HG02571 (cell line): ENCODE results near the gene FRS2.

Experiments used
- ATAC-seq: cut with Tn5 transposase; IDR thresholded peaks from one replicate; pipeline ENCODE4 v1.9.1; 2021; ENCODE audit warnings: mild to moderate bottlenecking, moderate library complexity; ENCODE audit not compliant: unreplicated experiment

The FRS2 gene

GRCh38 chr12:69464428-69464827 is 5.8 kb upstream of the FRS2 start:
- ATAC-seq = no peak

- no peak for ATAC-seq
These were observed 3.3 kb upstream of the FRS2 start for GRCh38 chr12:69466867-69467266.

DNA sequence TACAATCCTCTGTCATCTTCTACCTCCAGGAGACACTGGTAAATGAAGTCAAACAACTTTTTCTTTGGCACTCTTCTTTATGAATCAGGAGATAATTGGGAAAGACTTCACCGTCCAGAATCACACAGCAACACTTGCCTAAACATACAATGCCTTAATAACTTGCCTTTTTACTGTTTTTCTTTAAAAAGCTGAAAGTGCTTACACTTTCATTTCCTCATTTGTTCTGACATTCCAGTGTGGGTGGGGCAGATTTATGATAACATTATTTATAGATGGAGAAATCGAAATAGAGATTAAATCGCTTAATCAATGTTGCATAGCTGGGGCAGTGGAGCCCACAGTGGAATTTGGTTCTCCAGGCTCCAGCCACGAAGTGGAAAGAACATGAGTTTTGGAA is 2.8 kb upstream of the FRS2 start:
- no peak for ATAC-seq

DNA sequence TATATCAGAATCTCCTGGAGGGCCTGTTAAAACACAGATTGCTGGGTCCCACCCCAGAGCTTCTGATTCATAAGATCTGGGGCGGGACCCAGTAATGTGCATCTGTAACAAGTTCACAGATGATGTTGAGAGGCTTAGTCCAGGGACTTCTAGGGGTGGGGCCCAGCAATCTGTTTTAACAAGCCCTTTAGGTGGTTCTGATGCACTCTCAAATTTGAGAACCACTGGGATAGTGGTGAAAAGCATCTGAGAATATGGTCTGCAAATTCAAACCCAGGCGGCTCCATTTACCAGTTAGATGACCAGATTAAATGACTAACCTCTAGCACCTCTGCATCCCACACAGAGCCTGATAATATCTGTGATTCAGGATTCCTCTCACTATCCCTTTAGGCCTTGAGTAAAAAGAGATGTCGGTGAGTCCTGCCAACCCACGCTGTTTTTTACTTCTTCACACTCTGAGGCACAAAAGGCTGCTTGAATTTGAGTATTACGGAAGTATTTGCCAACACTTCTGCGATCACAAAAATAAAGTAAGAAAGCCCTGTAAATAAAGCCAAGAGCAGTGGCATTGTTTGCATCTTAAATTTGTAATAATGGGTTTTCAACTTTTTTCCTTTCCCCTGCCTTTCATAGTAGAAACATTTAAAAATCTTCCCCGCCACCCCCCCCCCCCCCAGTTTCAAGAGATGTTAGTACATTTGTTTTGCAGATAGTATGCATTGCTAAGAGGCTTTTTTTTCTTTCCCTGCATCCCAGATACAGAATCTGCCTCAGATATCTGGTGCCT is 1.8 kb upstream of the FRS2 start:
- ATAC-seq = no peak

- ATAC-seq = peak; percentile 17
These were observed 367 bp upstream of the FRS2 start for GRCh38 chr12:69469854-69470188.

- ATAC-seq = no peak
These were observed 865 bp downstream of the FRS2 start for GRCh38 chr12:69471076-69471430.

GRCh38 chr12:69471667-69472385 is 1.6 kb downstream of the FRS2 start:
- no peak for ATAC-seq

DNA sequence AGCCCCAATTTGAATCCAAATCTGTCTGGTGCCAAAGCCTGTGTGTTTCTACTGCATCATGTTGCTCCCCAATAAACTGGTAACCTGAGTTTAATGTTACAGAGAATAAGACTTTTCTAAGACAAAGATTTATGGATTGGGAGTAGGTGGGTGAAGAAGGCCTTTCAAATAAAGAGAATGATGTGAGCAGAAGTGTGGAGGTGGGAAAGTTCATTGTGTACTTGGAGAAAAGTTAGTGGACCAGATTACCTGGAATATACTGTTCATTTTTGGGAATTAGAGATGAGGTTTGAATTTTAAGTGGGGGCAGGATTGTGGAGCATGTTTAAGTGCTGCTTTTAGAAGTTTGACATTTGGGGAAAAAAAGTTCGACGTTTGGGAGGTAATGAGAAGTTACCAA is 3.1 kb downstream of the FRS2 start:
- ATAC-seq = no peak

DNA sequence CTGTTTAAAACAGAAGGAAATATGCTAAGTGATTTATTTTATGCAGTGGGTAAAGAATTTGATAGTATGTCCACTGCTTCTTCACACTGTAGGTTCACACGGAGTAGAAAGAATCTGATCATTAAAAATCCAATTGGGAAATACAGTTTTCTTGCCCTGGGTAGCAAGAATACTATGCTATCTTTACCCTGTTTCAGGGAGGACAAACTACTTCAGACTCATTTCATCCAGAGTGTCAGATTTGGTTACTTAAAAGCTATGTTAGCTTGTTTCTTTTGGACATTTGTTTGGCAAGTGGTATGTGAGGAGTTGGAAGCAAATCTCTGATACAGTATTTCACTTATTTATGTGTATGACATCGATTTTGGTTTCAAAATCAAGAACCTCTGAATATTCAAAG is 4.3 kb downstream of the FRS2 start:
- no peak for ATAC-seq

- no peak for ATAC-seq
These were observed 5.2 kb downstream of the FRS2 start for GRCh38 chr12:69475237-69475975.

DNA sequence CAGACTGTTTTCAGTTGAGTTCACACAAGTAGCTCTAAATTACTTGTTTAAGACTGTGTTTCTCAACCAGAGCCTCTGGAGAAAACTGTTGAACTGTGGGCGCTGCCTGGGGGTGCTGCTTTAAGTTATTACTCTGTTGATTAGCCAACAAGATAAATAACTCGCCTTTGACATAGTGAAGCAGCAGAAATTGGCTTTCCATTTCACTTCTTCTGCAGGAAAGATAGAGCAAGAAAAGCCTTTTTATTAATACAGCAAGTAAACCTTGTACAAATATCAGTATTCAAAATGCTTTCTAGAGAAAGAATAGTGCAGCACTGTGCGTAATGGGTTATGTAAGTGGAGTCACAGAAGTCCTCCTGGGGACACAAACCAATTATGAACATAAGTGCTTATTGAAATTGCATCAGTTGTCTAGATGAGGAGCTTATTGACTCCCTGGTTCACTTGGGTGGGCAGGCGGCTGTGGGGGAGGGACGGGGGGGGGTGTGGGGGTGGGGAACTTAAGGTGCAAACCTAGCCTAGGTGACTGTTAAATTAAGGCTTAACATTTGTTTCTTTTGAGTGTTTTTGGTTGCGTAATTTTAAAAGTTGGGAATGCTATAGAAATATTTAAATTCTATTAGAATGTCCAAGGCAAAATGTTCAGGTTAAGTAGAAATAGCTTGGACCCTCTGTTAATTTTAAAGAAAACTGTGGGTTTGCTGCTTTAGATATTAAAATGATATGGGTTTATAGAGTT is 6.3 kb downstream of the FRS2 start:
- no peak for ATAC-seq

DNA sequence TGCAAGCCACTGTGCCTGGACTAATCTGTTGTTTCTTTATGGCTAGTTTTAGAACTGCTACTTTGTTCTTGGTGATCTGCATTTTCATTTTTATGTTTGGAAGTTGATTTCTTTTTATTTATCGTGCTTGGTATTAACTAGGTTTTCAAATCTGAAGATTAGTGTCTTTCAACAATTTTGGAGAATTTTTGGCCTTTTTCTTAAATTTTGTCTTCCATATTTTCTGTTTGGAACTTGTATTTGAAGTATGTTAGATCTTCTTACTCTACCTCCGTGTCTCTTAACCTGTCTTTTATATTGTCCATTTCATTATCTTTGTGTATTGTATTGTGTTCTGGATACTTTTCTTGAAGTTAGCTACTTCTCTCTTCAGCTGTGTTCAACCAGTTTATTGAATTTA is 9.5 kb downstream of the FRS2 start:
- ATAC-seq = no peak

GRCh38 chr12:69480698-69481097 is 10.5 kb downstream of the FRS2 start:
- ATAC-seq = no peak

- ATAC-seq = no peak
These were observed 10.9 kb downstream of the FRS2 start for GRCh38 chr12:69481133-69481532.

GRCh38 chr12:69483700-69484099 is 13.5 kb downstream of the FRS2 start:
- ATAC-seq = no peak

- no peak for ATAC-seq
These were observed 14.2 kb downstream of the FRS2 start for GRCh38 chr12:69484428-69484827.

GRCh38 chr12:69490920-69491643 is 20.9 kb downstream of the FRS2 start:
- no peak for ATAC-seq

DNA sequence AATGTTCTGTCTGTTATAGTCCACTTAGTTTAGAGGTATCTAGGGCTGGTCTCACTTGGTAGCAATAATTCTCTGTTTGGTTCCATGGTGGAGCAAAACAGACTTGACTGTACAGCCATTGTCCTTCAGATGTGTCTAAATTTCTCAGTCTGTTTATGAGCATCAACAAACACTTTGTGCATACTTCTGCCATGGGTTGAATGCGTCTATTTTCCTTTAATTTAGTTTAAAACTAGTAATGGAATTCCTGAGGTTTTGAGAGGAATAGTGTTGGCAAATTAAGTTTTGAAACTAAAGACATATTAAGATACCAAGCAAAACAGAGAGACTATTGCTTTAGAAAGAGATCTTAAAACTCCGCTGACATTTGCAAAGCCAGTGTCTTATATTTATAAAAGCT is 22.6 kb downstream of the FRS2 start:
- ATAC-seq = no peak

DNA sequence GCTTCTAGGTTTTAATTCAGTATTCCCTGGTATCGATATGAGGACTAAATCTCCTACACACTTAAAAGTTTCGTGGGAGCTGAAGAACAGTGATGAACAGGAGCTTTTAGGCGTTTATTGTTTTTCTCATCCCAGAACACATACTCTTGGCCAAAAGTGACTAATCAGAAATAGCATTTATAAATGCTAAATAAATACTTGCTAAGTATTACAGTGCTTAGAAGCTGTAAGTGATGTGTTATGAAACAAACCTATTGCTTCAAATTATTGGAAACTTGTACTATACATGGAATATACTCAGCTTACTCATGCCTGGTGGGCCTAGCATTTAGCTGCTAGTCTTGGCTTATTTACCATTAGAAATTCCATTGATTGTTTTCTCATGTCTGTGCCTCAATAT is 24.9 kb downstream of the FRS2 start:
- ATAC-seq = no peak

- peak; percentile 95 for ATAC-seq
These were observed 27.3 kb downstream of the FRS2 start for GRCh38 chr12:69497308-69498026.
